ENCODE measurements around the gene HRH3.

Gene HRH3

DNA sequence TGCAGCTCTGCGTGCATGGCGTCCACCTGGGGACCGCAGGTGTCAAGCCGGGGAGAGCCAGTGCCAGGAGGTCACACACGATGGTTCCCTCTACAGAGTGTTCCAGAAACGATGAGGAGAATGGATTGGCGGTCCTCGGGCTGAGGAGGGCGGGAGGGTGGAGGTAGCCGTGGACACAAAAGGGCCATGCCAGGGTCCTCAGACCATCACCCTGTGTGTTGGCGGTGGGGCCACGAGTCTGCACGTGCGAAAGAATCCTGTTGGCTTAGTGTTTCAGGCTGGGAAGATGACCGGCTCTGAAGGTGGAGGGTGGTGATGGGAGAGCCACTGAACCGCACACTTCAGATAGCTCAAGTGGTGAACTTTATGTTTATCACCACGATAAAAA is 13.7 kb downstream of the HRH3 start:
- H3K4me3 ChIP-seq (ENCODE audit: low read depth, low read length): no peak overlapping the region
- TF ChIP-seq, protein P1, sequence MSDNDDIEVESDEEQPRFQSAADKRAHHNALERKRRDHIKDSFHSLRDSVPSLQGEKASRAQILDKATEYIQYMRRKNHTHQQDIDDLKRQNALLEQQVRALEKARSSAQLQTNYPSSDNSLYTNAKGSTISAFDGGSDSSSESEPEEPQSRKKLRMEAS (IDR thresholded peaks at IDR 0.05; ENCODE audit: low read depth, low read length): no peak
- TF ChIP-seq, protein P2, sequence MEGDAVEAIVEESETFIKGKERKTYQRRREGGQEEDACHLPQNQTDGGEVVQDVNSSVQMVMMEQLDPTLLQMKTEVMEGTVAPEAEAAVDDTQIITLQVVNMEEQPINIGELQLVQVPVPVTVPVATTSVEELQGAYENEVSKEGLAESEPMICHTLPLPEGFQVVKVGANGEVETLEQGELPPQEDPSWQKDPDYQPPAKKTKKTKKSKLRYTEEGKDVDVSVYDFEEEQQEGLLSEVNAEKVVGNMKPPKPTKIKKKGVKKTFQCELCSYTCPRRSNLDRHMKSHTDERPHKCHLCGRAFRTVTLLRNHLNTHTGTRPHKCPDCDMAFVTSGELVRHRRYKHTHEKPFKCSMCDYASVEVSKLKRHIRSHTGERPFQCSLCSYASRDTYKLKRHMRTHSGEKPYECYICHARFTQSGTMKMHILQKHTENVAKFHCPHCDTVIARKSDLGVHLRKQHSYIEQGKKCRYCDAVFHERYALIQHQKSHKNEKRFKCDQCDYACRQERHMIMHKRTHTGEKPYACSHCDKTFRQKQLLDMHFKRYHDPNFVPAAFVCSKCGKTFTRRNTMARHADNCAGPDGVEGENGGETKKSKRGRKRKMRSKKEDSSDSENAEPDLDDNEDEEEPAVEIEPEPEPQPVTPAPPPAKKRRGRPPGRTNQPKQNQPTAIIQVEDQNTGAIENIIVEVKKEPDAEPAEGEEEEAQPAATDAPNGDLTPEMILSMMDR (IDR thresholded peaks at IDR 0.05; ENCODE audit: low read depth, low read length): no peak
- TF ChIP-seq POLR2A (IDR thresholded peaks at IDR 0.05; ENCODE audit: extremely low read depth, insufficient read length) (no peak), MYC (IDR thresholded peaks at IDR 0.05; ENCODE audit: low read depth, low read length) (no peak)
- no peak for DNase-seq (ENCODE audit: low read depth)

DNA sequence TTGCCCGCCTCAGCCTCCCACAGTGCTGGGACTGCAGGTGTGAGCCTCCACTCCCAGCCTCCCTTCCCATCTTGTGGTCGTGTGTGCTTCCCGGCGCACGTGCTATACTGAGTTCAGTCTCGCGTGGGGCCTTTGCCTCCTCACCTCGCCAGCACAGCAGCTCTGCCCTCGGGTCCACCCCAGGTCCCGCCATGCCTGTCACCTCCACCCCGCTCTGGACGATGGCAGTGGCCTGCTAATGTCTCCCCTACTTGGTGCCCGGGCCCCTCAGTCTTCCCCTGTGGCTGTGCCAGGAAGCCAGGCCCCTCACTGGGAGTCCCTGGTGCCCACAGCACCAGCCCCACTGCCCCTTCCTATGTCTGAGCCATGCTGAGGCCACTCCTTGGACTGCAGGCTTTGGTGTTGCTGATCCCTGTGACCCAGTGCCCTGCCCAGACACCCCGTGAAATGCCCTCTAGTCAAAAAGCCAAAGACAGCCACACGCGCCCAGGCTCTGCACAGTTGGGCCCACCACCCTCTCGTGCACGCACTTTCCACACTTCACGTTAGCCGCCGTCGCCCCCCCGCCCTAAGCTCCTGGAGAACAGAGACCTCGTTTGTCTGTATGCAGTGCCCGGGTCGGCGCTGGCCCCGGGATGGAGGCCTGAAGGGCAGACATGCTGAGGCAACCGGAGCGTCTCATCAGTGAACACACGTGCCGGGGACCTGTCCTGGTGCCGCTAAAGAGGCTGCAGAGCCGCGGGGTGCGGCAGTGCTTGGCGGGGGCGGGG is 14.3 kb downstream of the HRH3 start:
- TF ChIP-seq, protein P1 (IDR thresholded peaks at IDR 0.05; ENCODE audit: low read depth, low read length): no peak
- no peak for DNase-seq (ENCODE audit: low read depth)

DNA sequence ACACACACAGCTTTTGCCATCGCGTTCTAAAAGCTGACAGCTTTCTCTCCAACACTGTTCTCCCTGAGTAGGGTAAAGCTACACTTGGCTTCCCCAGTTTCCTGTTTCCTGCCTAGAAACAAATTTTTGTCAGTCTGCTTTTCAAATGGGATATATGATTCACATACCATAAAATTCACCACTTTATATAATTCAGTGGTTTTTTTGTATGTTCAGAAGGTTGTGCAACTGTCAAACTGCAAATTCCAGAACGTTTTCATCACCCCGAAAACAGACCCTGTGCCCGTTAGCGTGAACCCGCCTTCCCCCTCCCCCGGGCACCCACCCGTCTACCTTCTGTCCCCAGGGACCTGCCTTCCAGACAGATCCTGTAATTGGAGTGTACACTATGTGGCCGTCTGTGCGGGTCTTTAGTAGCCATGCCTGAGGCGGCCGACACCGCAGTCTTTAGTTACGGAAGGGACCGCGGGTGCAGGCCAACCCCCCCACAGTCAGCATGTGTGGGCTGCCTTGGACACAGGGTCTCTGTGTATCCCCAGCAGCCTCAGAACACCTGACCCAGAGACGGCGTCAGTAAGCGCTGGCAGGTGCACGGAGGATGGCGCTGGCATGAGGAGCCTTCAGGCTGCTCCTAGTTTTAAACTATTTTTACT is 16.6 kb downstream of the HRH3 start:
- DNase-seq (ENCODE audit: low read depth): no peak
- TF ChIP-seq, protein P1 (IDR thresholded peaks at IDR 0.05; ENCODE audit: low read depth, low read length): no peak
- no peak for TF ChIP-seq MYC (IDR thresholded peaks at IDR 0.05; ENCODE audit: low read depth, low read length)
- no peak for TF ChIP-seq POLR2A (IDR thresholded peaks at IDR 0.05; ENCODE audit: extremely low read depth, insufficient read length)
- TF ChIP-seq, protein P2 (IDR thresholded peaks at IDR 0.05; ENCODE audit: low read depth, low read length): no peak
- H3K4me3 ChIP-seq (ENCODE audit: low read depth, low read length): no peak overlapping the region

More for the DNA sequence above, 14.3 kb downstream of the HRH3 start:
- H3K4me3 ChIP-seq (ENCODE audit: low read depth, low read length): no peak overlapping the region

DNA sequence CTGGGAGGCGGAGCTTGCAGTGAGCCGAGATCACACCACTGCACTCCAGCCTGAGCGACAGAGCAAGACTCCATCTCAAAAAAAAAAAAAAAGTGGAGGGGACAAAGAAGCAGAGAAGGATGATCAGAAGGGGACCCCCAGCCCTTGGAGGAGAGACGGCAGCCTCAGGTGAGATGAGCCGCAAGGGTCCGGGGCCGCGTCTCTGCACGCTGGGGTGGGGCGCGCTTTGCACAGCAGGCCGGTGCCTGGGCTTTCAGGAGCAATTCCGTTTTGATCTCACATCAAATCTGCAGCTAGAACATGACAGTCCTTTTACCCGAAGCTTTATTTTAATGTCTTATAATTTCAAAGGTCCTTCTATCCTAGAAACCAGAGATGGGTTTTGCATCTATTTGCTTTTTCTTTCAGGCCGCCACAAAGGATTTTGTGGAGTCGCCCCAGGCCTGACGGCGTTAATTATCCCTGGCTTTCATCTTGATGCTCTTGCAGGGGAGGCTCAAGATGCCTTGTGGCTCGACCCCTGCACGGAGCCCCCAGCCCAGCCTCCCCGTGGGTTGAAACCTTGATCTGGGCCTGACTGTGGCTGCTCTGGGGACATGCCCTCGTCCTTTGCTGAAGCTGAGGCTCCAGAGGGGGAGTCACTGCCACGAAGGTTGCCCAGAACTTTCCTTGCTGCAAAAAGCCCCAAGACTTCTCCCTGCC is 17.3 kb downstream of the HRH3 start:
- no peak overlapping the region for H3K4me3 ChIP-seq (ENCODE audit: low read depth, low read length)
- no peak for DNase-seq (ENCODE audit: low read depth)
- TF ChIP-seq, protein P1 (IDR thresholded peaks at IDR 0.05; ENCODE audit: low read depth, low read length): no peak
- TF ChIP-seq, protein P2 (IDR thresholded peaks at IDR 0.05; ENCODE audit: low read depth, low read length): no peak
- TF ChIP-seq MYC (IDR thresholded peaks at IDR 0.05; ENCODE audit: low read depth, low read length) (no peak), POLR2A (IDR thresholded peaks at IDR 0.05; ENCODE audit: extremely low read depth, insufficient read length) (no peak)

DNA sequence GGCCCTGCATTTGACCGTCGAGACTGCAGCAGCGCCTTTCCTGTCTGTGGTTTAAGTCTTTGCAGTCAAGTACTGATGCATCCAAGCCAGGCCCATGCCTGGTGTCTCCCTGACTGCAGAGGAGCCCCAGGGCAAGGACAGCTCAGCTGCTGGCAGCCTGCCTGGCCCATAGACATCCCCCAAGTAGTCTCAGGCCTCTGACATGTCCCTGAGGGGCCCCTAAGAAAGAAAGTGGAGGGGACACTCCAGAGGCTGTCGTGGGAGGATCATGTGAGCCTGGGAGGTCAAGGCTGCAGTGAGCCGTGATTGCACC is 18.0 kb downstream of the HRH3 start:
- no peak overlapping the region for H3K4me3 ChIP-seq (ENCODE audit: low read depth, low read length)
- TF ChIP-seq, protein P2 (IDR thresholded peaks at IDR 0.05; ENCODE audit: low read depth, low read length): no peak
- no peak for TF ChIP-seq MYC (IDR thresholded peaks at IDR 0.05; ENCODE audit: low read depth, low read length)
- TF ChIP-seq, protein P1 (IDR thresholded peaks at IDR 0.05; ENCODE audit: low read depth, low read length): no peak
- TF ChIP-seq POLR2A (IDR thresholded peaks at IDR 0.05; ENCODE audit: extremely low read depth, insufficient read length): no peak
- no peak for DNase-seq (ENCODE audit: low read depth)
